Body of pancreas (tissue), 4 donors: ENCODE measurements around the gene LIF.

ENCODE experiments used
- POLR2A ChIP-seq, 3 donors: fragments of 450-650 bp; IDR thresholded peaks; one replicate each; pipeline ENCODE4 v1.6.1; 2016; ENCODE audit warnings: antibody characterized with exemption in 3 of 3, mild to moderate bottlenecking in 2 of 3
- TF ChIP-seq, protein P1 (sequence below), 7 experiments: fragments of 450-650 bp in 4 of 7; fragments of 200-600 bp in 3 of 7; sonication (generic) in 3 of 7; IDR thresholded peaks; one replicate each; pipeline ENCODE4 v1.5.1; 2016 to 2019; ENCODE audit warnings: antibody characterized with exemption in 7 of 7

DNA sequence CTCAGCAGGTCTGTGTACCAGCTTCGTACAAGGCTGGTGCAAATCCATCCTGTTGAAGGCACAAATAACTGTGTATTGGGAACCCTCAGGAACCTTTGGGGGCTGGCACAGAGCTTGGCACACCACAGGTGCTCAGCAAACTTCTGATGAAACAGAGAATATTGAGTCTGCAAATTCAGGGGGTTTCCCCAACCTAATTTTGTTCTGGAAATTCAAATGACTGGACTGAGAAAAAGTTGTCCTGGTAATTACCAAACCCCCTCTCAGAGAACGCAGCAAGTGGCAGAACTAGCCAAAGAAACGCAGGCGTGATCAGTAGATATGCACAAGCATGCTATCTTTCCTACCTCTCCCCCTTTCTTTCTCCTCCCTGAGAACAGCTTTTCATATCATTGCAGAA lies 47.6 kb downstream of the LIF start:
- TF ChIP-seq, protein P1, sequence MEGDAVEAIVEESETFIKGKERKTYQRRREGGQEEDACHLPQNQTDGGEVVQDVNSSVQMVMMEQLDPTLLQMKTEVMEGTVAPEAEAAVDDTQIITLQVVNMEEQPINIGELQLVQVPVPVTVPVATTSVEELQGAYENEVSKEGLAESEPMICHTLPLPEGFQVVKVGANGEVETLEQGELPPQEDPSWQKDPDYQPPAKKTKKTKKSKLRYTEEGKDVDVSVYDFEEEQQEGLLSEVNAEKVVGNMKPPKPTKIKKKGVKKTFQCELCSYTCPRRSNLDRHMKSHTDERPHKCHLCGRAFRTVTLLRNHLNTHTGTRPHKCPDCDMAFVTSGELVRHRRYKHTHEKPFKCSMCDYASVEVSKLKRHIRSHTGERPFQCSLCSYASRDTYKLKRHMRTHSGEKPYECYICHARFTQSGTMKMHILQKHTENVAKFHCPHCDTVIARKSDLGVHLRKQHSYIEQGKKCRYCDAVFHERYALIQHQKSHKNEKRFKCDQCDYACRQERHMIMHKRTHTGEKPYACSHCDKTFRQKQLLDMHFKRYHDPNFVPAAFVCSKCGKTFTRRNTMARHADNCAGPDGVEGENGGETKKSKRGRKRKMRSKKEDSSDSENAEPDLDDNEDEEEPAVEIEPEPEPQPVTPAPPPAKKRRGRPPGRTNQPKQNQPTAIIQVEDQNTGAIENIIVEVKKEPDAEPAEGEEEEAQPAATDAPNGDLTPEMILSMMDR (IDR thresholded peaks at IDR 0.05): no peak
- no peak for TF ChIP-seq POLR2A (IDR thresholded peaks at IDR 0.05)
